ENCODE data around the gene MORN2. TPM values are rescaled to one million over a fixed set of nuclear protein-coding genes. Genes with fewer than 3 reads are reported as not detected.

The MORN2 gene
- total RNA-seq, 1 experiment from 2014 or later = 12.9 TPM

- H3K4me3 Mint-ChIP-seq (ENCODE audit: low read depth, unreplicated experiment) = no peak overlapping the region
- CTCF ChIA-PET = no interaction called here
- DNase-seq = no peak
- TF ChIP-seq, protein P1, sequence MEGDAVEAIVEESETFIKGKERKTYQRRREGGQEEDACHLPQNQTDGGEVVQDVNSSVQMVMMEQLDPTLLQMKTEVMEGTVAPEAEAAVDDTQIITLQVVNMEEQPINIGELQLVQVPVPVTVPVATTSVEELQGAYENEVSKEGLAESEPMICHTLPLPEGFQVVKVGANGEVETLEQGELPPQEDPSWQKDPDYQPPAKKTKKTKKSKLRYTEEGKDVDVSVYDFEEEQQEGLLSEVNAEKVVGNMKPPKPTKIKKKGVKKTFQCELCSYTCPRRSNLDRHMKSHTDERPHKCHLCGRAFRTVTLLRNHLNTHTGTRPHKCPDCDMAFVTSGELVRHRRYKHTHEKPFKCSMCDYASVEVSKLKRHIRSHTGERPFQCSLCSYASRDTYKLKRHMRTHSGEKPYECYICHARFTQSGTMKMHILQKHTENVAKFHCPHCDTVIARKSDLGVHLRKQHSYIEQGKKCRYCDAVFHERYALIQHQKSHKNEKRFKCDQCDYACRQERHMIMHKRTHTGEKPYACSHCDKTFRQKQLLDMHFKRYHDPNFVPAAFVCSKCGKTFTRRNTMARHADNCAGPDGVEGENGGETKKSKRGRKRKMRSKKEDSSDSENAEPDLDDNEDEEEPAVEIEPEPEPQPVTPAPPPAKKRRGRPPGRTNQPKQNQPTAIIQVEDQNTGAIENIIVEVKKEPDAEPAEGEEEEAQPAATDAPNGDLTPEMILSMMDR (IDR thresholded peaks at IDR 0.05; ENCODE audit: unreplicated experiment) = no peak
- no peaks in the 10 kb centered on the region for H3K4me1 Mint-ChIP-seq (ENCODE audit: low read depth, unreplicated experiment)
- intact Hi-C loops (cut with micrococcal nuclease; ENCODE audit: unreplicated experiment) = no loop called here
- peaks cover 17% of the 10 kb centered on the region for H3K36me3 Mint-ChIP-seq (ENCODE audit: insufficient read depth, unreplicated experiment)
- no TSS peak for BruUV-seq (replicated peaks)
- no peak overlapping the region for H3K27ac Mint-ChIP-seq (ENCODE audit: unreplicated experiment)
- no peaks in the 10 kb centered on the region for H3K27me3 Mint-ChIP-seq (ENCODE audit: unreplicated experiment)
- no peaks in the 10 kb centered on the region for H3K9me3 Mint-ChIP-seq (ENCODE audit: low read depth, unreplicated experiment)
Observed at GRCh38 chr2:38850045-38850444, 25.7 kb upstream of the MORN2 start.

DNA sequence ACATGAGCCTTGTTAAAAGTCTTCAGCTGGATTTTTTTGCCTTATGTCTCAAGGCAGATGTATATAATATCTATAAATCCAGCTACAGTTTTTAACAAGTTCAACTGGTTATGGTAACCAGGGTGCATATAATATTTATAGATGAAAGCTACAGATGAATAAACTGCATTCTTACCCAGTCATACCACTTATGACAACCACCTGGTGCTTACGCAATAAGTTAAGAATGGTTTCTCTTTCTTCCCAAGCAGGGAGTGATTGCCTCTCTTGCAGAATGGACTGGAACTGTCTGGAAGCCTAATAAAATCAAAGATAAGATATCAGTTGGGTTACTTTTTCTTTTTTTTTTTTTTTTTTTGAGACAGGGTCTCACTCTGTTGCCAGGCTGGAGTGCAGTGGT, 19.6 kb upstream of the MORN2 start:
- Mint-ChIP-seq H3K4me3 (ENCODE audit: low read depth, unreplicated experiment) (no peak overlapping the region), H3K9me3 (ENCODE audit: low read depth, unreplicated experiment) (no peaks in the 10 kb centered on the region), H3K27ac (ENCODE audit: unreplicated experiment) (no peak overlapping the region), H3K27me3 (ENCODE audit: unreplicated experiment) (no peaks in the 10 kb centered on the region), H3K4me1 (ENCODE audit: low read depth, unreplicated experiment) (no peaks in the 10 kb centered on the region), H3K36me3 (ENCODE audit: insufficient read depth, unreplicated experiment) (peaks cover 17% of the 10 kb centered on the region)
- TF ChIP-seq, protein P1 (IDR thresholded peaks at IDR 0.05; ENCODE audit: unreplicated experiment) = no peak
- BruUV-seq (replicated peaks) = no TSS peak
- no peak for DNase-seq
- intact Hi-C loops (cut with micrococcal nuclease; ENCODE audit: unreplicated experiment) = no loop called here
- CTCF ChIA-PET = interaction anchor here (0.6 to 0.8 kb wide), 3 partner anchors 26 to 92 kb away, joined by 4 to 6 read pairs (median 6); no protein-coding TSS in a partner anchor

DNA sequence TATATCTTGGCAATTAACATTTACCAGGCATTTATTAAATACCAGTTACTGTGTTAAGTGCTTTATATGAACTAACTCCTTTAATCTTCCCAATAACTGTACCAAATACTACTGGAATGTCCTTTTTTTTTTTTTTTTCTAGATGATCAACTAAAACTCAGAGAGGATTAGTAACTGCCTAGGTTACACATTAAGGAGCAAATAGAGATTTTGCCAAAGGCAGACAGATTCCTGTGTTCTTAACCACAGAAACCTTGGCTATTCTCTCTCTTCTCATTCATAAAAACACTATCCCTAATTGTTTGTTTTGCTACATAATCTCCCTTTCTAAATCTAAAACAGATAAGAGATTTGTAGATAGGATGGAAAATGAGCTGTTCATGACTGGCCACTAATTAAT, 13.3 kb upstream of the MORN2 start:
- H3K4me1 Mint-ChIP-seq (ENCODE audit: low read depth, unreplicated experiment) = peaks cover 9% of the 10 kb centered on the region
- no TSS peak for BruUV-seq (replicated peaks)
- TF ChIP-seq, protein P1 (IDR thresholded peaks at IDR 0.05; ENCODE audit: unreplicated experiment) = no peak
- no peak overlapping the region for H3K4me3 Mint-ChIP-seq (ENCODE audit: low read depth, unreplicated experiment)
- H3K27me3 Mint-ChIP-seq (ENCODE audit: unreplicated experiment) = no peaks in the 10 kb centered on the region
- no peak overlapping the region for H3K27ac Mint-ChIP-seq (ENCODE audit: unreplicated experiment)
- no peaks in the 10 kb centered on the region for H3K9me3 Mint-ChIP-seq (ENCODE audit: low read depth, unreplicated experiment)
- H3K36me3 Mint-ChIP-seq (ENCODE audit: insufficient read depth, unreplicated experiment) = no peaks in the 10 kb centered on the region
- CTCF ChIA-PET = no interaction called here
- intact Hi-C loops (cut with micrococcal nuclease; ENCODE audit: unreplicated experiment) = no loop called here
- DNase-seq = no peak

- Mint-ChIP-seq H3K4me3 (ENCODE audit: low read depth, unreplicated experiment) (no peak overlapping the region), H3K27ac (ENCODE audit: unreplicated experiment) (no peak overlapping the region), H3K9me3 (ENCODE audit: low read depth, unreplicated experiment) (no peaks in the 10 kb centered on the region), H3K36me3 (ENCODE audit: insufficient read depth, unreplicated experiment) (no peaks in the 10 kb centered on the region), H3K4me1 (ENCODE audit: low read depth, unreplicated experiment) (peaks cover 9% of the 10 kb centered on the region), H3K27me3 (ENCODE audit: unreplicated experiment) (no peaks in the 10 kb centered on the region)
- TF ChIP-seq, protein P1 (IDR thresholded peaks at IDR 0.05; ENCODE audit: unreplicated experiment) = no peak
- no peak for DNase-seq
- CTCF ChIA-PET = interaction anchor here (0.5 kb wide), 1 partner anchor 72 kb away, joined by 5 read pairs; no protein-coding TSS in a partner anchor
- intact Hi-C loops (cut with micrococcal nuclease; ENCODE audit: unreplicated experiment) = no loop called here
- no TSS peak for BruUV-seq (replicated peaks)
Observed at GRCh38 chr2:38863061-38863695, 12.6 kb upstream of the MORN2 start.
